GM18508 (cell line): ENCODE data around the gene CFAP99.
"Not testable (repeated sequence)": the region's sequence is repeated elsewhere in the genome, so short reads cannot be mapped to it uniquely, and the experiment has no call there.

Experiments used
- ATAC-seq: cut with Tn5 transposase; IDR thresholded peaks from one replicate; pipeline ENCODE4 v1.9.1; 2021; ENCODE audit warnings: moderate number of reproducible peaks; ENCODE audit not compliant: insufficient read depth, unreplicated experiment

The CFAP99 gene

GRCh38 chr4:2418650-2419571, at the start of gene CFAP99:
TSS of gene CFAP99 (plus strand) at chr4:2418955.
- peak; percentile 83 for ATAC-seq

- ATAC-seq, result no peak
Measured at GRCh38 chr4:2370597-2371320, 48.0 kb upstream of the CFAP99 start.

GRCh38 chr4:2371765-2372487, 46.8 kb upstream of the CFAP99 start:
- ATAC-seq, result no peak

- ATAC-seq, result no peak
Measured at GRCh38 chr4:2372488-2373030, 46.2 kb upstream of the CFAP99 start.

GRCh38 chr4:2373532-2373931, 45.2 kb upstream of the CFAP99 start:
- ATAC-seq, result no peak

- ATAC-seq, result no peak
Measured at GRCh38 chr4:2375427-2375826, 43.3 kb upstream of the CFAP99 start.

GRCh38 chr4:2377241-2377640, 41.5 kb upstream of the CFAP99 start:
- no peak for ATAC-seq

GRCh38 chr4:2378401-2378800, 40.4 kb upstream of the CFAP99 start:
- no peak for ATAC-seq

- ATAC-seq, result no peak
Measured at GRCh38 chr4:2378898-2379297, 39.9 kb upstream of the CFAP99 start.

- not testable (repeated sequence) for ATAC-seq
Measured at GRCh38 chr4:2380589-2380988, 38.2 kb upstream of the CFAP99 start.

- not testable (repeated sequence) for ATAC-seq
Measured at GRCh38 chr4:2382769-2383202, 36.0 kb upstream of the CFAP99 start.

GRCh38 chr4:2383220-2383631, 35.5 kb upstream of the CFAP99 start:
- ATAC-seq, result not testable (repeated sequence)

GRCh38 chr4:2383760-2384159, 35.0 kb upstream of the CFAP99 start:
- no peak for ATAC-seq

GRCh38 chr4:2384245-2384644, 34.5 kb upstream of the CFAP99 start:
- no peak for ATAC-seq

GRCh38 chr4:2385516-2385915, 33.2 kb upstream of the CFAP99 start:
- no peak for ATAC-seq

GRCh38 chr4:2386717-2387116, 32.0 kb upstream of the CFAP99 start:
- no peak for ATAC-seq

- ATAC-seq, result no peak
Measured at GRCh38 chr4:2387218-2387617, 31.5 kb upstream of the CFAP99 start.

GRCh38 chr4:2387829-2388228, 30.9 kb upstream of the CFAP99 start:
- ATAC-seq, result no peak

GRCh38 chr4:2388429-2389182, 30.1 kb upstream of the CFAP99 start:
- ATAC-seq, result no peak

GRCh38 chr4:2389691-2390090, 29.1 kb upstream of the CFAP99 start:
- ATAC-seq, result no peak
